HuH-7.5 (cell line): ENCODE results near the gene NAB1.
A peak's percentile ranks its signal among the peaks of the same experiment; 100 is the strongest.
"Not testable (repeated sequence)": the region's sequence is repeated elsewhere in the genome, so short reads cannot be mapped to it uniquely, and the experiment has no call there.

Experiments
- DNase-seq: peaks from one replicate; pipeline ENCODE4 v3.0.0; 2011; ENCODE audit warnings: low spot score

NAB1 gene

GRCh38 chr2:190649035-190649797 is at the start of gene NAB1:
TSS of gene NAB1 (plus strand) at chr2:190649083. CDS start at chr2:190659177, 10,094 bp downstream.
- DNase-seq: peak; percentile 48

- no peak for DNase-seq
These were observed 49.2 kb upstream of the NAB1 start for GRCh38 chr2:190599546-190600220.

DNA sequence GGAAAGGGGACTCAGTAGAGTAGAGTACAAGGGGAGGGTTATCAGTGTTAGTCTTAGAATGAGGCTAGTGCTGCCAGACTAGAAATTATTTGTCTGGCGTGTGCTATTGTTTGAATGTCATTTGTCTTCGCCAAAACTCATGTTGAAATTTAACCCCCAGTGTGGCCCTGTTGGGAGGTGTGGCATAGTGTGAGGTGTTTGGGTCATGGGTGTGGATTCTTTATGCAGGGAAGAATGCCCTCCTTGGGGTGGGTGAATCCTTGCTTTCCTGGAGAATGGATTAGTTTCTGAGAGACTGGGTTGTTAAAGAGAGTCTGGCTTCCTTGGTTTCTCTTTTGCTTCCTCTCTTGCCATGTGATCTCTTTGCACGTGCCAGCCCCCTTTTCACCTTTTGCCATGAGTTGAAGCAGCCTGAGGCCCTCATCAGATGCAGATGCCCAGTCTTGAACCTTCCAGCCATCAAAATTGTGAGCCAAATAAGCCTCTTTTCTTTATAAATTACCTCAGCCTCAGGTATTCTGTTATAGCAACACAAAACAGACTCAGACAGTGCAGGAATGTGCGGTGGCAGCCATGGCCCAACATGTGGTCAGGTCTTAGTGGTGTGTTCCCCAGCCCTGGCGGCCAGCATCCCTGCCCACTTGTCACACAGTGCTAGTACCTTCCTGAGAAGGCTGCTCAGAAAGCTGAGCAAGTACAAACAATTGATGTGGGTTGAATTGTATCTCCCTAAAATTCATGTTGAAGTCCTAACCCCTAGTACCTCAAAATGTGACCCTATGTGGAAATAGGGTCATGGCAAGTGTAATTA is 48.4 kb upstream of the NAB1 start:
- no peak for DNase-seq

DNA sequence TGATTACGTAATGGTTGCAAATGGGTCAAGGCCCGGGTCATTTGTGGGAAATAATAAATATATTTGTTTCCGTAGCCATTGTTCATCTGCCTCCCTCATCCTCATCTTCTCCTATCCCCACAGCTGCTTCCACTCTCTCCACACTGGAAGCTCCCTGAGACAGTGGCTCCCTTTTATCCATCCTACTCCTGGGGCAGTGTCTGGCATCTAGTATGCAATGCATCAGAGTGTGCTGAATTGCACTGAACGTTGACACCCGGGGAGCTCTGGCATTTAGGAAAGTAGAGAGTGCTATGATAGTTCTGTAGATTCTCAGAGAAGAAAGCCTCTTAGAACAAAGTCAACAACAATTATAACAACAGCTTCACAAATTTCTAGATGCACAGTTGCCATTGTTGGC is 45.5 kb upstream of the NAB1 start:
- DNase-seq: no peak

DNA sequence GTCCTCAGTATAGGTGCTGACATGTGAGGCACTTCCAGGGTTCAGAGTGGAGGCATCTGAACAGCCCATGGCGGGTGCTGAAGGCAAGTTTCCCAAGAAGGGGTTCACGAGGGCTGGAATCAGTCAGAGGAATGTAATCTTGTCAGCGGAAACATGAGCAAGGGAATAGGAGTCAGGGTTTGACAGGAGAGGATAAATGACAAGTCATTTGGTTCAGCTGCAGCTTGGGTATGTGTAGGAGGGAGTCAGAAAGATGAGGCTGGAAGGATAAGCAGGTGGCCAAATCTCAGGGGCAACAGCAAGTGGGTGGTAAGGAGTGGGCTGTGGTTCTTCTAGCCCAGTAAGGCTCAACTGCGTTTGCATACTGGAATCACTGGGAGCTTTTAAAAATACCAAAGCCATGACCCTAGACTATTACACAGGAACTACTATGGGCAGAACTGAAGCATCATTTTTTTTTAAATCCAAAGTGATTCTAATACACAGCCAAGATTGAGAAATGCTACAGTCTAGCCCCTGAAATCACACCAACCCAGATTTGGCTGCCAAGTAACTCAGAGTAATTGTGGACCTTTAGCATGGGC is 41.8 kb upstream of the NAB1 start:
- DNase-seq: no peak

DNA sequence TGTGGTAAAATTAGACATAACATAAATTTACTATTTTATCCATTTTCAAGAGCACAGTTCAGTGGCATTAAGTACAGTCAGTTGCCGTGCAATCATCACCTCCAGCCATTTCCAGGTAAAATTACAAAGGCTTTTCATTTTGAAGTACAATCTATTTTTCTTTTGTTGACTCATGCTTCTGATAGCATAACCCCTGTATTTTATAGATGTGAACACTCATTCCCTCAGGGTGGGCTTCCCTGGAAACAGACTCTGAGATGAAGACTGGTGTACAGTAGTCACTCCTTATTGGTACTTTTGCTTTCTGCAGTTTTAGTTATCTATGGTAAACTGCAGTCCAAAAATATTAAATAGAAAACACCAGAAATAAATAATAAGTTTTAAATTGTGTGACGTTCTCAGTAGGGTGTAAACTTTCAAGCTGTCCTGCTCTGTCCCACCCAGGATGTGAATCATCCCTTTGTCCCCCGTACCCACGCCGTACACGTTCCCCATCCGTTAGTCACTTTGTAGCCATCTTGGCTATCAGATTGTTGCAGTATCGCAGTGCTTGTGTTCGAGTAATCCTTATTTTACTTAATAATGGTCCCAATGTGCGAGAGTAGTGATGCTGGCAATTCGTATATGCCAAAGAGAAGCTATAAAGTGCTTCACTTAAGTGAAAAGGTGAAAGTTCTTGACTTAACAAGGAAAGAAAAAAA is 41.1 kb upstream of the NAB1 start:
- DNase-seq: no peak

GRCh38 chr2:190608863-190609262 is 40.0 kb upstream of the NAB1 start:
- DNase-seq: not testable (repeated sequence)

DNA sequence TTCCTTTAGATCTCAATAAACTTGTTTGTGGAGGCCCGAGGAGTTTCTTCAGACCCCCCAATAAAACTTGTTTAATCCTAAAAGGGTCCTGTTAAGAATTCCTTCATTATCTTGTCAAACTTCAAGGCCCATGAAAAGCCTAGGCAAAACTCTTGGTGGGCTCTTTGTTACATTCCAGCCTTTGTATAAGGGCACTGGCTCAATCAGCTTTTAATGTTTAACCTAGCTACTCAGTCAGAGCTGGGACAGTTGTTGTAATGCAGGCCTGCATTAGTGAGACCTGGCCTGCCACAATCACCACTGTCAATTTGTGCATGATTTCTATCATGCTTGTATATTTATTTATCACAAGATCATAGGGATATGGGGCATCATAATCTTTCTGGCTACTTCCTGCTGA is 39.5 kb upstream of the NAB1 start:
- DNase-seq: not testable (repeated sequence)

- DNase-seq: not testable (repeated sequence)
These were observed 38.4 kb upstream of the NAB1 start for GRCh38 chr2:190610528-190610927.

DNA sequence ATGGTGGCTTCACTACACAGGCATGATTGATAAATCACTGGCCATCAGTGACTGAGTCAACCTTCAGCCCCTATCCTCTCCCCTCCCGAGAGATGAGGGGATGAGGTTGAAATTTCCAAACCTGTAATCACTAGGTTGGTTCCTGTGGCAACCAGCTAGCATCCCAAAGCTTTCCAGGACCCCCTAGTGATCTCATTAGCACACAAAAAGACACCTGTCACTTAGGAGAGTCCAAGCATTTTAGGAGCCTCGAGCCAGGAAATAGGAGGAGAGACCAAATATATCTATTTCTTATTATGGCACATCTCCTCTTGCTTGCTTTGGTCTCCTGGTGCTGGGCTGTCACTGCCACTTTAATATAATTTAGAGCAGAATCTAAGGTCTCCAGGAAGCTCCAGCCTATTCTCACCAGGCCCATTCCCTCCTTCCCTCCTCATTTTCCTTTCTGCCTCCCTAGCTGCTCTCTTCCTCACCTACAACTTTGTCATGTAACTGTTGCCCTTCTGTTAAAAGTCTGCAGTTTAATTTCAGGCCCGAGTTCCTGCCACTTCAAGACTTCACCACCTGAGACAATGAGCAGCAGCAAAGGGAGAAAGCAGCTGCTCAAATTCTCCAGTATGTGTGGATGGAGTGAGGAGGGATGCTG is 33.2 kb upstream of the NAB1 start:
- DNase-seq: no peak

- peak; percentile 19 for DNase-seq
These were observed 30.9 kb upstream of the NAB1 start for GRCh38 chr2:190618030-190618429.

- no peak for DNase-seq
These were observed 23.2 kb upstream of the NAB1 start for GRCh38 chr2:190625691-190626090.

DNA sequence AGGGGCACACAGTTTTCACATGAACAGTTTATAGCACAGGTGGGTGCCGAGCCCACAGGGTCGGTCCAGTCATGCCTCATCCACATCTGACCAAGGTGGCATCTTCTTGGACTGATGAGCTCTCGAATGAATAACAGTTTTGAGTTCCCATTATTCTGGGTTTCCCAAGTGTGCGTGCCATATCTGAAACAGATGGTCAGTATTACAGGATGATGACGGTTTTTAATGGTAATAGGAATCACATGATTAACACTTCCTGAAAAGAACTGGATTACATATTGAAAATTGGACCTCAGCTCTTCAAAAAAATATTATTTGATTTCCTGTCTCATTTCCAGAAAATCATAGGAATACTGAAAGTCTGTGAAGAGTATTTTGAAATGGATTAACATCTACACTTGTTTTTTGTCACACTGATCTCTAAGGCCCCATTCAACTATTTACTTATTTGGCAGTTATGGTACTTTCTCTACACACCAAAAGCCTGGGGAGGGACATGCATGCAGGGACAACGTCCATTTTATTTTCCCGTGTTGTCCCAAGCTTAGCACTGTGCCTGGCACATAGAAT is 22.2 kb upstream of the NAB1 start:
- DNase-seq: no peak

- no peak for DNase-seq
These were observed 21.2 kb upstream of the NAB1 start for GRCh38 chr2:190627448-190628412.

DNA sequence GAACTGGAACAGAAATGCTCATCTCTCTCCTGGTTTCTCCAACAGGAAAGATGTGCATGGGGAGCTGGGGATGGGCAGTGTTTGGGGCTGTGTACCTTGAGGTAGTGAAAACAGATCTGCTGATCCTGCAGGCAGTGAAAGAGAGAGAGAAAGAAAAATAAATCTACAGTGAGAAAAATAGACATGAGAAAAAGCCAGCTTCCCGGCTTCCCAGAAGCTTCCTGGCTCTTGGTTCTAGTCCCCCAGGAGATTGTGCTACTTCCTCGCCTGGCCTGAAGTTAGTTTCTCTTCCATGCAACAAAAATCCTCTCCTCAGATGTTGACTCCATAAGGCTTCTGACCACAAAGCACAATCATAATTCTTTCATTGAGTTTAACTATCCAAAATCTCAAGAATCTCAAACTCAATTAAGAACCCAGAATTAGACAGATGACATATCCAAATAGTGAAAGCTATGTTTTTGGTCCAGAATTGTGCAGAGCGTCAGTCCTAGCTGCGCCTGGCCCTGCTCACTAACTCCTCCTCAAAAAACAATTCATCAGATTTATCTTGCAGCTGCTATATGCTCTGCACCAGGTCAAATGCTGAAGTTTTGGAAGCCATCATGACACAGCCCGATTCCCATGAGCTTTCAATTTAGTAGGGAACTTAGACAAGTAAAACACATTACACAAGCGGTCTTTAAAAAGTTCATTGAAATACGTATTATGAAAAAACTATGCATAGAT is 20.1 kb upstream of the NAB1 start:
- no peak for DNase-seq

GRCh38 chr2:190634381-190634780 is 14.5 kb upstream of the NAB1 start:
- no peak for DNase-seq

- no peak for DNase-seq
These were observed 13.1 kb upstream of the NAB1 start for GRCh38 chr2:190635781-190636180.

- no peak for DNase-seq
These were observed 12.5 kb upstream of the NAB1 start for GRCh38 chr2:190636361-190636760.

DNA sequence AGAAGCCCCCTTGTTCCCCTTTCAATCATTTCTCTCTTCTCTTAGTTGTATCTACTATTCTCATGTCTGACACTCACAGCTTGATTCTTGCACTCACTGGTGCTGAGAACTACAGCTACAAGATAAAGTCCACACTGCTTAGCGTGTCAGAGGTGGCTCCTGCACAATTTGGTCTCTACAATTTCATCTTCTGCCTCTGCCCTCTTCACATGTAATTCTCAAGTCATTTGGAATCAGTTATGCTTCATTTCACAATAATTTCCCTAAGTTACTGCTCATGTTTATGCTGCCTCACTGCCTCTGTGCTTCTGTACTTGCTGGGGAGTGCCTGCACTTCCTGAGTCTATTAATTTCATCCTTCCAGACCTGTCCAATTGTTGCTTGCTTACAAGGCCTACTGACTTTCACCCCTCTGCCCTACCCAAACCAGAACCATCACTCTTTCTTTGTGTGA is 11.6 kb upstream of the NAB1 start:
- no peak for DNase-seq
